KMS-11 (cell line): ENCODE data around the gene TMEM121.

ENCODE experiments used
- H2AFZ ChIP-seq: fragments of 200-600 bp; sonication (generic); 2 replicates; pipeline ENCODE4 v1.6.1; 2016; ENCODE audit warnings: antibody characterized with exemption, mixed run types, low read depth
- H3K27ac ChIP-seq: fragments of 200-600 bp; sonication (generic); 2 replicates; pipeline ENCODE4 v1.6.1; 2016; ENCODE audit warnings: mild to moderate bottlenecking, mixed run types
- H3K27me3 ChIP-seq: fragments of 200-600 bp; sonication (generic); 2 replicates; pipeline ENCODE4 v1.6.1; 2017; ENCODE audit warnings: mild to moderate bottlenecking, low read depth, mixed run types, moderate library complexity; ENCODE audit not compliant: insufficient read depth
- H3K36me3 ChIP-seq: fragments of 200-600 bp; sonication (generic); 2 replicates; pipeline ENCODE4 v1.6.1; 2017; ENCODE audit warnings: mild to moderate bottlenecking, mixed run types; ENCODE audit not compliant: insufficient read depth
- H3K4me1 ChIP-seq: fragments of 200-600 bp; sonication (generic); 2 replicates; pipeline ENCODE4 v1.6.1; 2016; ENCODE audit warnings: mild to moderate bottlenecking, low read depth, mixed run types; ENCODE audit not compliant: poor library complexity, severe bottlenecking
- H3K4me2 ChIP-seq: fragments of 200-600 bp; sonication (generic); 2 replicates; pipeline ENCODE4 v1.7.0; 2016; ENCODE audit warnings: mild to moderate bottlenecking, mixed run types
- H3K4me3 ChIP-seq: fragments of 200-600 bp; sonication (generic); IDR thresholded peaks from 2 replicates; pipeline ENCODE4 v1.6.1; 2017; ENCODE audit warnings: low read depth, low read length, mixed read lengths; ENCODE audit not compliant: insufficient read depth
- H3K79me2 ChIP-seq: fragments of 200-600 bp; sonication (generic); 2 replicates; pipeline ENCODE4 v1.6.1; 2016; ENCODE audit warnings: low read depth, mixed run types; ENCODE audit not compliant: insufficient read depth
- H3K9ac ChIP-seq: fragments of 200-600 bp; sonication (generic); 2 replicates; pipeline ENCODE4 v1.6.1; 2016; ENCODE audit warnings: mild to moderate bottlenecking, mixed run types
- H4K20me1 ChIP-seq: fragments of 200-600 bp; sonication (generic); 2 replicates; pipeline ENCODE4 v1.6.1; 2016; ENCODE audit warnings: mild to moderate bottlenecking, mixed run types; ENCODE audit not compliant: insufficient read depth
- CTCF ChIP-seq: fragments of 200-600 bp; sonication (generic); conservative IDR thresholded peaks from 2 replicates; pipeline ENCODE4 v1.6.1; 2017; ENCODE audit warnings: low read depth, mild to moderate bottlenecking, antibody characterized with exemption, low read length, moderate library complexity, mixed read lengths

TMEM121 gene

GRCh38 chr14:105525861-105526775, at the start of gene TMEM121:
Gene TMEM121 (plus strand): TSS chr14:105526583. CDS start chr14:105528835, 2,252 bp downstream.
- Histone ChIP-seq H3K27ac (no peak within 1 kb of the TSS), H3K4me2 (peak within 1 kb of the TSS; percentile 68)

GRCh38 chr14:105476831-105477659, 49.3 kb upstream of the TMEM121 start:
- Histone ChIP-seq H4K20me1 (no peaks in the 10 kb centered on the region), H3K27me3 (peaks cover 54% of the 10 kb centered on the region), H3K4me2 (no peak overlapping the region), H2AFZ (no peak overlapping the region), H3K36me3 (no peaks in the 10 kb centered on the region), H3K9ac (no peak overlapping the region), H3K4me1 (peaks cover 39% of the 10 kb centered on the region), H3K27ac (no peak overlapping the region), H3K4me3 (no peak overlapping the region), H3K79me2 (no peaks in the 10 kb centered on the region)
- no peak for TF ChIP-seq CTCF

More at GRCh38 chr14:105525861-105526775, at the start of gene TMEM121:
- no peaks in the 10 kb centered on the region for H3K36me3 ChIP-seq
- H2AFZ ChIP-seq, result peak within 1 kb of the TSS; percentile 94
- peaks cover 11% of the 10 kb centered on the region for H3K4me1 ChIP-seq
- peaks cover 48% of the 10 kb centered on the region for H3K27me3 ChIP-seq
- peak within 1 kb of the TSS; percentile 71; the same call in 1 of the 2 replicates for H3K9ac ChIP-seq
- H3K4me3 ChIP-seq, result no peak within 1 kb of the TSS
- no peaks in the 10 kb centered on the region for H4K20me1 ChIP-seq
- TF ChIP-seq CTCF, result no peak
- H3K79me2 ChIP-seq, result no peaks in the 10 kb centered on the region

GRCh38 chr14:105477660-105478397, 48.6 kb upstream of the TMEM121 start:
- no peaks in the 10 kb centered on the region for H4K20me1 ChIP-seq

More at GRCh38 chr14:105477660-105478397, 48.6 kb upstream of the TMEM121 start:
- Histone ChIP-seq H3K4me3 (no peak overlapping the region), H3K36me3 (no peaks in the 10 kb centered on the region), H3K4me1 (peaks cover 47% of the 10 kb centered on the region), H3K27me3 (peaks cover 54% of the 10 kb centered on the region), H3K79me2 (no peaks in the 10 kb centered on the region), H2AFZ (peak overlapping the region; percentile 22; the same call in 1 of the 2 replicates), H3K27ac (no peak overlapping the region), H3K4me2 (peak overlapping the region; percentile 39; the same call in 1 of the 2 replicates), H3K9ac (no peak overlapping the region)
- TF ChIP-seq CTCF, result no peak
